ENCODE data around the gene CFLAR.

GRCh38 chr2:201195331-201195730 lies 79.4 kb downstream of the CFLAR start:
- TF ChIP-seq POLR2A (IDR thresholded peaks at IDR 0.05), result no peak
- TF ChIP-seq, protein P1, sequence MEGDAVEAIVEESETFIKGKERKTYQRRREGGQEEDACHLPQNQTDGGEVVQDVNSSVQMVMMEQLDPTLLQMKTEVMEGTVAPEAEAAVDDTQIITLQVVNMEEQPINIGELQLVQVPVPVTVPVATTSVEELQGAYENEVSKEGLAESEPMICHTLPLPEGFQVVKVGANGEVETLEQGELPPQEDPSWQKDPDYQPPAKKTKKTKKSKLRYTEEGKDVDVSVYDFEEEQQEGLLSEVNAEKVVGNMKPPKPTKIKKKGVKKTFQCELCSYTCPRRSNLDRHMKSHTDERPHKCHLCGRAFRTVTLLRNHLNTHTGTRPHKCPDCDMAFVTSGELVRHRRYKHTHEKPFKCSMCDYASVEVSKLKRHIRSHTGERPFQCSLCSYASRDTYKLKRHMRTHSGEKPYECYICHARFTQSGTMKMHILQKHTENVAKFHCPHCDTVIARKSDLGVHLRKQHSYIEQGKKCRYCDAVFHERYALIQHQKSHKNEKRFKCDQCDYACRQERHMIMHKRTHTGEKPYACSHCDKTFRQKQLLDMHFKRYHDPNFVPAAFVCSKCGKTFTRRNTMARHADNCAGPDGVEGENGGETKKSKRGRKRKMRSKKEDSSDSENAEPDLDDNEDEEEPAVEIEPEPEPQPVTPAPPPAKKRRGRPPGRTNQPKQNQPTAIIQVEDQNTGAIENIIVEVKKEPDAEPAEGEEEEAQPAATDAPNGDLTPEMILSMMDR (IDR thresholded peaks at IDR 0.05), result no peak
